Psoas muscle (tissue), 8 donors: ENCODE measurements around the gene PIP5K1B. TPM values are rescaled to one million over a fixed set of nuclear protein-coding genes. Genes with fewer than 3 reads are reported as not detected.

ENCODE experiments used
- ATAC-seq, 4 donors: fragments of 200-7000 bp; cut with Tn5 transposase; one replicate each; pipeline ENCODE4 v1.9.1; 2020; ENCODE audit warnings: moderate library complexity in 3 of 4, mild to moderate bottlenecking in 2 of 4
- DNase-seq, 2 donors: peaks; one replicate each; pipeline ENCODE4 v3.0.0-alpha.2; 2020
- H3K27ac ChIP-seq: fragments of 200-600 bp; one replicate; pipeline ENCODE4 v1.8.0; 2022
- H3K27me3 ChIP-seq, 3 donors: fragments of 200-600 bp in 1 of 3; one replicate each; pipeline versions ENCODE4 v1.6.1 to v1.8.0; 2013 to 2022; ENCODE audit warnings: low read length in 2 of 3, mild to moderate bottlenecking in 2 of 3, moderate library complexity in 1 of 3; ENCODE audit not compliant: insufficient read depth in 3 of 3
- H3K36me3 ChIP-seq, 2 donors: fragments of 200-600 bp in 1 of 2; one replicate each; pipeline versions ENCODE4 v1.6.1 to v1.8.0; 2013 to 2022; ENCODE audit warnings: low read depth in 1 of 2, mild to moderate bottlenecking in 1 of 2, moderate library complexity in 1 of 2; ENCODE audit not compliant: insufficient read depth in 1 of 2
- H3K4me1 ChIP-seq: fragments of 200-600 bp; one replicate; pipeline ENCODE4 v1.8.0; 2022
- H3K4me3 ChIP-seq: fragments of 200-600 bp; one replicate; pipeline ENCODE4 v1.8.0; 2022; ENCODE audit warnings: mild to moderate bottlenecking
- H3K9me3 ChIP-seq: fragments of 200-600 bp; one replicate; pipeline ENCODE4 v1.8.0; 2022
- CTCF ChIP-seq: fragments of 200-600 bp; IDR thresholded peaks from one replicate; pipeline ENCODE4 v1.8.0; 2022; ENCODE audit warnings: antibody characterized with exemption
- whole genome bisulfite sequencing, 3 donors: extraction: QIAGEN DNeasy Blood & Tissue Kit; methylation state at CpG; one replicate each; pipeline versions ENCODE4 v1.1.6 to v1.1.7; 2013; 5-methylcytosine and 5-hydroxymethylcytosine counted together
- intact Hi-C, 2 donors: fragments of 100-400 bp; cut with DNase I; formaldehyde crosslinking; loops; one replicate each; pipeline versions ENCODE4 v1.11.0 to v1.14.2; 2022
- polyA plus RNA-seq, 3 donors: library from polyadenylated mRNA; stranded (reverse); fragments of 200-250 nt; gene quantifications; one replicate each; pipeline ENCODE4 v1.2.3, GENCODE V29; 2013
- total RNA-seq, 4 donors: library from RNA; stranded (reverse); fragmentation: NEBNext Ultra II Directional in 2 of 4; extraction: Animal tissue kit (Norgen Biotek cat#: 25700) in 2 of 4; gene quantifications; one replicate each; pipeline versions ENCODE4 v1.2.1 to v1.2.4, GENCODE V29; 2021 to 2023
- donor health status: healthy with polysubstance abuse.
- donor health status: DM: no; HTN: no; CAD: no; lungs with moderate emphysema.
- donor health status: Bipolar disorder and iron deficiency.
- donor health status: healthy.
- donor health status: DM: yes; HTN: yes; CAD: no.
- donor health status: DM: no; HTN: no; CAD: no.
- donor health status: DM: no; HTN: no; CAD: no.
- donor health status: DM: yes; HTN: yes; CAD: no.

PIP5K1B gene
- total and polyA plus RNA-seq, 7 donors, result 0.48 to 2.5 (median 1.7) TPM

- ATAC-seq (no peak), DNase-seq (no peak)
- no peak overlapping the region for H3K27ac ChIP-seq
- H3K4me3 ChIP-seq, result no peak overlapping the region
- peaks cover 0 to 10% (median 2%) of the 10 kb centered on the region in 3 donors for H3K27me3 ChIP-seq
- WGBS, 3 donors, result 88 to 100% (median 93%) methylated on average over 1 of the region's 1 CpG
- no peak for TF ChIP-seq CTCF
- H3K4me1 ChIP-seq, result no peaks in the 10 kb centered on the region
- H3K36me3 ChIP-seq, result no peaks in the 10 kb centered on the region
- intact Hi-C loops, result loop anchor here in 1 of 2 donors (10.0 kb wide), 1 partner anchor 263 kb away; no protein-coding TSS in a partner anchor
- no peaks in the 10 kb centered on the region for H3K9me3 ChIP-seq
Observed at GRCh38 chr9:68672215-68672614, 32.8 kb upstream of the PIP5K1B start.

DNA sequence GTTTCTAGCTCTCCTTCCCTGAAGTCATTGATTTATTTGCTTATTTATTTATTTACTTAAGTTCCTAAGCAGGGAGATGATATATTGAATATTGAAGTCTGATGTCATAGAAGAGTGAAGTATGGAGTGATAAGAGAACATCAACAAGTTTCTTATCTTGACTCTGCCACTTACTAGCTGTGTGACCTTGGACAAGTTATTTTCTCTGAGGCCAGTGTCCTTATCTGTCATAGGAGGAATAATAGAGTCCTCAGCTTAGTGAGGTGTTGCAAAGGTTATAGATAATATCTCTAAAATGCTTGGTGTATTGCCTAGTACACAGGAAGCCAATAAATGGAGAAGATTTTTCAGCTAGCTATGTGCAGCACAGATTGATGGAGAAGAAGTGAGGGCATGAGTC, 32.4 kb upstream of the PIP5K1B start:
- Histone ChIP-seq H3K27me3 (peaks cover 0 to 12% (median 2%) of the 10 kb centered on the region in 3 donors), H3K4me3 (no peak overlapping the region), H3K36me3 (no peaks in the 10 kb centered on the region), H3K4me1 (no peaks in the 10 kb centered on the region), H3K9me3 (no peaks in the 10 kb centered on the region), H3K27ac (no peak overlapping the region)
- intact Hi-C loops, result loop anchor here in 1 of 2 donors (10.0 kb wide), 1 partner anchor 262 kb away; no protein-coding TSS in a partner anchor
- ATAC-seq (no peak), DNase-seq (no peak)
- TF ChIP-seq CTCF, result no peak

DNA sequence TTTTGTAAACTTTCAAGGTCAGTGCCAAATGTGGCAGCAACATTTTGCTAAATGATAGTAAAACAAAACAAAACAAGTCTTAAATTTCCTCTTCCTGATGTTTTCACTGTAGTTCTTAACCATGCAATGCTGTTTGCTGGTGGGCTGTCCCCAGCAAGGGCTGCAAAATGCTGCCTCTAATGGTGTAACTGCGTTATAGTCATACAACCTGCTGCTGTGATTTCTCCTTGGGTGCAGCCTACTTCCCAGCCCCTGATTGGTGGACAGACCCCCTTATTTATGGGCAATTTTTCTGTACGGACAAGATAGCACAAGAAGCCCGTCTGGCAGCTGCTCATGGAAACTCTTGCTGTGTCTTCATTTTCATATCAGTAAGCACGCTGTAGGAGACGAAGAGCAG, 26.6 kb upstream of the PIP5K1B start:
- intact Hi-C loops, result loop anchor here in 1 of 2 donors (10.0 kb wide), 1 partner anchor 256 kb away; no protein-coding TSS in a partner anchor
- H3K4me1 ChIP-seq, result no peaks in the 10 kb centered on the region
- H3K27me3 ChIP-seq, result peaks cover 0 to 38% (median 0%) of the 10 kb centered on the region in 3 donors
- DNase-seq (no peak), ATAC-seq (peak in 2 of 4 donors; percentile 50 to 73)
- no peaks in the 10 kb centered on the region for H3K36me3 ChIP-seq
- 37 to 54% (median 44%) methylated on average over 5 of the region's 5 CpGs for WGBS, 3 donors
- no peak overlapping the region for H3K4me3 ChIP-seq
- no peaks in the 10 kb centered on the region for H3K9me3 ChIP-seq
- TF ChIP-seq CTCF, result peak; percentile 5
- no peak overlapping the region for H3K27ac ChIP-seq

DNA sequence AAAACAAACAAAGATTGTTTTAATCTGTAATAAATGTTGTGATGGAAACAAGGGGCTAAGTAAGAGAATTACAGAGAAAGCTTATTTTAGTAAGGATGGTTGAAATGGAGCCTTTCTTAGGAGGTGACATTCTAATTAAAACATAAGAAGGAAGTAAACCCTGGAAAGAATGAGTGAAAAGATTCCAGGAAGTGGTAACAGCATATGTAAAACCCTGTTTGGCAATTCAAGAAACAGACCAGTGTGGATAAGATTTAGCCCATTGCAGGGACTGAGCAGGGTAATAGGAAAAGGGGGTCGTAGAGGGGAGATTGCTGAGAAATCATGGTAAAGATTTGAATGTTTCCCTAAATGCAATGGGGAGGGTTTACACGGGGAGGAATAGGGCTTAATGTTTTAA, 21.6 kb upstream of the PIP5K1B start:
- H3K36me3 ChIP-seq, result no peaks in the 10 kb centered on the region
- no peak for DNase-seq
- intact Hi-C loops, result no loop called here
- H3K27ac ChIP-seq, result no peak overlapping the region
- TF ChIP-seq CTCF, result no peak
- H3K4me3 ChIP-seq, result no peak overlapping the region
- H3K4me1 ChIP-seq, result no peaks in the 10 kb centered on the region
- ATAC-seq, result no peak
- no peaks in the 10 kb centered on the region for H3K9me3 ChIP-seq
- 44 to 55% (median 51%) methylated on average over 2 of the region's 2 CpGs for WGBS, 3 donors
- H3K27me3 ChIP-seq, result peaks cover 0 to 23% (median 0%) of the 10 kb centered on the region in 3 donors

DNA sequence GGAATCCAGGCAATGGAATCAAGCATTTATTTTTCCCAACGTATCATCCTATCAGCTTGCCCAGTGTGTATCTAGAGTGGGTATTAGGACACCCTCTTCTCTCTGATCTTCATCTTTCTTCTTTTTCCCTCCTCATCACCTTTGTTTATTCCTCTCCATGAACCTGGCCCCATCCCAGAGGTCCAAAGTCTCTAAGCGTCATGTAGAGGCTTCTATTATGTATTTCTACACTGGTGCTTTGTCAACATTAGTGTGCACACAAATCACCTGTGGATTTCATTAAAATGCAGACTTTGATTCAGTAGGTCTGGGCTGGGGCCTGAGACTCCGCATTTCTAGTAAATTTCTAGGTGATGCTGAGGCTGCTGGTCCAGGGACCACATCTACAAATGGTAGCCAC, 19.8 kb upstream of the PIP5K1B start:
- Histone ChIP-seq H3K9me3 (no peaks in the 10 kb centered on the region), H3K27me3 (peaks cover 0 to 19% (median 0%) of the 10 kb centered on the region in 3 donors), H3K4me3 (no peak overlapping the region), H3K36me3 (no peaks in the 10 kb centered on the region), H3K27ac (no peak overlapping the region), H3K4me1 (no peaks in the 10 kb centered on the region)
- no peak for ATAC-seq
- no peak for DNase-seq
- intact Hi-C loops, result no loop called here
- 83 to 94% (median 88%) methylated on average over 3 of the region's 3 CpGs for WGBS, 3 donors
- TF ChIP-seq CTCF, result no peak
